Ecto neural progenitor cell (in vitro differentiated cells): ENCODE measurements around the gene FIGNL2.
"Not testable (repeated sequence)": the region's sequence is repeated elsewhere in the genome, so short reads cannot be mapped to it uniquely, and the experiment has no call there.

Source experiments
- DNase-seq: peaks from one replicate; pipeline ENCODE4 v3.0.0-alpha.2; 2018; ENCODE audit warnings: low spot score

FIGNL2 gene

DNA sequence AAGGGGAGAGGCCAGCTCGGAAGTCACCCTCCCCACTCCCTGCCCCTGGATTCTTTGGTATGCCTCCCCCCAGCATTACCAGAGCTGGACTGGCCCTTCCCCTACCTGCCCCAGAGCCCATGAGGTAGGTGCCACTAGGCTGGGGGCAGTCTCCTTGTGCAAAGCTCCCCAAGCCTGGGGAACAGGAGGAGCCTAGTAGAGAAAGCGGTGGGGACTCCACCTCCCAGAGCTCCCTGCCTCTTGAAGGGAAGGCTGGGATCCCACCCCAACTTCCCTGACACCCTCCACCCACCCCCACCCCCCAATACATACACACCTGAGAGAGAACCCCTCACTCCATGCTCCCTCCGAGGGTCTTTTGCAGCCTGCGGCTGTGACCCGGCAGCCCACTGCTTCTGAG is 30.4 kb downstream of the FIGNL2 start:
- no peak for DNase-seq

DNA sequence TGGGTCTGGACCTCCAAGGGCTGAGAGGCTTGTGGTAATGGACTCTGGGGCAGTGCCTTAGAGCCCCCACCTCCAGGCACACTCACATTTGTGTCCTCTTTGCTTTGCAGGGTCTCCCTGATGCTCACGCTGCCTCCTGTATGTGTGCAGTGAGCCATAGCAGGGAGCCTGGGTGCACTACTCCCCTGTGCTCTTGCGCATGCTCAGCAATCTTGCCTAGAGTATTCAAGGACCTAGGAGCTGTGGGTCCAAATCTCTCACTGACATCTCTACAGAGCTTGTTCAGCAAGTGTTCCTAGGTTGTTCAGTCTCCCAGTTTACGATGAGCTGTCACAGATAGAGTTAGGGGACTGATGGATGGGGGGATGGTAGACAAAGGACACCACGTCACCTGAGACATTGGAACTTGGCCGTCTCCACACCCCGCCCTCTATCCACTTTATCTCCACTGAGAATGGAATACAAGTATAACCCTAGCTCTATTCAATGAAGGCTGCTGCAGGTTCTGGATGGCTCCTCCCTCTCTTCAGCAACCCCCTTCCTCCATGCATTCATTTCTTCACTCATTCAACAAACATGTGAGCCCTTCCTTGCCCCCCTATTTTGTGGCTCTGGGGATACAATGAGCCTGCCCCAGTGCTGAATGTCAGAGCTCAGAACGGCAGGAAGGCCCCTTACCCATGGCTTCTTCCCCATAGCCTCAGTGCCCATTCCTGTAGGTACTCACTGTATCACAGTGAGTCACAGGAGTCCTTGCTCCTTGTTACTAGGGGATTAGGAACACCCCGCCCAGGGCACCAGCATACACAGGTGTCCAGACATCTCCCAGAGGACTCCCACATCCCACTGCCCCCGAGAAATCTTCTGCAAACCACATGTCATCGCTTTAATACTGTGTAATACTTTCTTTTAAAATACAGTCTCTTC is 31.2 kb downstream of the FIGNL2 start:
- DNase-seq, result no peak

DNA sequence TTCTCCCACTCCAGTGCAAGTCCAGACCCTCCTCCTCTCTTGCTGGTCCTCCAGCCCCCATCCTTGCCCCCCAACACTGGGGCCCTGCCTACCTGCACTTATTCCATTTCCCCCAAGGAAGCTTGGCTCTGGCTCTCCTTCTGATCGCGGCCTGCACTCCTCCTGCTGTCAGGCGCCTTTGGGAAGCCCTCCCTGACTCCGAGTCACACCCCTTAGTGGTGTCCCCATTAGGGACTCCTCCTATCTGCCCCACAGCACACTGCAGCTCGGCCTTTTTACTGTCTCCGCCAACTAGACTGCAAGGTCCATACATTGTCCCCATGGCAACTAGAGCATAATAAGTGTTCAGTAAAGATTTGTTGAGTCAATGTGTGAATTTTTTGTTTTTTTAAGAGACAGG is 32.9 kb downstream of the FIGNL2 start:
- no peak for DNase-seq

DNA sequence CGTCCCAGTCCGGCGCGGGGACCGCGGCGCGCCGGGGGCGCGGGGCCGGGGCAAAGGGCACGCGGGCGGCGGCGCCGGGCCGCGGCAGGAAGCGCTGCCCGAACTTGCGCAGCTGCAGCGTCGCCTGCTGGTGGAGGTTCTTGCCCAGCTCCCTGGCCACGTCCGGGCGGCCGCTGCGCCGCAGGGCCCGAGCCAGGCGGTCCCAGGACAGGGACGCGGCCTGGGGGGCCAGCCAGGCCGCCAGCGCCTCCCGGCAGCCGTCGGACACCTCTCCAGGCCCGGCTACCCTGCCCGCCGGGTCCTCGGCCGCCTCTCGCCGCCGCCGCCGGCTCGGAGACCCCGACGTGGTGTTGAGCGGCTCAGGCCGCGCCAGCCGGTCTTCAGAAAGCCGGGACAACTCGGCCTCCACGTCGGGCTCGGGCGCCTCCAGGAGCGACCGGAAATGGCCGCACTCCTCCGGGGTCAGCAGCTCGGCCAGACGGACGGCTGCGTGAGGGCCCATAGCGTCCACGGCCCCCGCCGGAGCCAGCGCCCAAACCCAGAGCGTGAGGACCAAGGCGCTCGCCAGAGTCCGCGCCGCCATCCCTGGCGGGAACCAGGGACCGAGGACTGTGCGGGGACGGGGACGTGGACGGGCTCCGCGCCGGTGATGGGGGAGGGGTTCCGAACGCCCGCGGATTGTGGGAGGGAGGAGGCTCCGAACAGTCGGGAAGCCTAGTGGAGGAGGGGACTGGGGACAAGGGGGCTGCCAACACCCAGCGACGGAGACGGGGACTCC is 34.0 kb downstream of the FIGNL2 start:
- peak; percentile 93 for DNase-seq

DNA sequence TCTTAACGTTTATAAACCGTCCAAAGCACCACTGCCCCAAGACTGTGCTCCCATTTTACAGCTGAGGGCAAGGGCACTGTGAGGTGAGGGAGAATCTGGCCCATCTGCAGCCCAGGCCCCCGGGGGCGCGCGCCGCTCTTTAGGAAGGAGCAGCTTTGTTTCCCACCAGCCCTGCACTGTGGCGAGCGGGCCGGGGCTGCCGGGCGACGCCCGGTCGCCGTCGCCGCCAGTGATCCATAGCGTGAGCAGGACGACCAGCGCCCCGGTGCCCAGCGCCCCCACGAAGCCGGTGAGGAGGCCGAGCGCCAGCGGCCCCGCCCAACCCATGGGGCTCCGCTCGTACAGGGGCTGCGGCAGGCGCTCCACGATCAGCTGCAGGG is 34.6 kb downstream of the FIGNL2 start:
- no peak for DNase-seq

DNA sequence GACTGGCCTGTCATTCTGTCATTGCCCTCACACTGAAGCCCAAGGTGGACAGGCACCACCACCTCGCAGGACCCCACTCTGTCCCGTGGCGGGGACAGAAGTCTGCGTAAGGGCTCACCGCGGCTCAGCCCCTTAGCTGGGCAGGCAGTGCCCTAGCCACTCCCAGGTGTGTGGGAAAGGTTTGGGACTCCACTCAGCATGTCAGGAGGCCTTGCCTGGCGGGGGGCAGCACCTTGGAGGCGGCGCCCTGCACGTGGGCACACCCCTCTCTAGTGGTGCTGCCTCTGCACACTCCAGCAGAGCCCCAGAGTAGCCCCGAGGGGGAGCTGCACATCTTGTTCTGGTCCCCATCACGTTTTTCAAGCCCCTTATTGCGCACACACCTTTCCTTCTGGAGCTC is 35.6 kb downstream of the FIGNL2 start:
- DNase-seq, result no peak

- no peak for DNase-seq
These were observed 37.0 kb downstream of the FIGNL2 start for GRCh38 chr12:51811203-51812202.

- DNase-seq, result no peak
These were observed 39.3 kb downstream of the FIGNL2 start for GRCh38 chr12:51809193-51809592.

- no peak for DNase-seq
These were observed 41.6 kb downstream of the FIGNL2 start for GRCh38 chr12:51806896-51807295.

GRCh38 chr12:51801027-51801426 is 47.5 kb downstream of the FIGNL2 start:
- no peak for DNase-seq

GRCh38 chr12:51798501-51798900 is 50.0 kb downstream of the FIGNL2 start:
- DNase-seq, result no peak

GRCh38 chr12:51798051-51798450 is 50.5 kb downstream of the FIGNL2 start:
- not testable (repeated sequence) for DNase-seq

DNA sequence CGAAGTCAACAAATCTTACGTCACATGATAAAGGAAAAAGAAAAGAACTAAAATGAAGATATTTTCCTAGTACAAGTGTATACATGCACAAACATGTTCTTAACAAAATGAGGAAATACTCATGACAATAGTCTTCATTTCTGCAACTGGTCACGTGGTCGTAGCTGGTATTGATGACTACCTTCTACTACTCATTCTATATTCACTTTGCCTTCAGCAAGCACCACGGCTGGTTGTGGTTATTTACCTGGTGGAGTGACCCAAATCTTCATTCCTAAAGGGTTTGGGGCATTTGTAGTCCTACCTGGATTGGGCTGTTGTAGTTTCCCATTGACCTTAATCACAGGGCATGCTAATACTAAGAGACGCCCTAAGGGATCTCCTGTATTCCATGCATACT is 51.2 kb downstream of the FIGNL2 start:
- no peak for DNase-seq

DNA sequence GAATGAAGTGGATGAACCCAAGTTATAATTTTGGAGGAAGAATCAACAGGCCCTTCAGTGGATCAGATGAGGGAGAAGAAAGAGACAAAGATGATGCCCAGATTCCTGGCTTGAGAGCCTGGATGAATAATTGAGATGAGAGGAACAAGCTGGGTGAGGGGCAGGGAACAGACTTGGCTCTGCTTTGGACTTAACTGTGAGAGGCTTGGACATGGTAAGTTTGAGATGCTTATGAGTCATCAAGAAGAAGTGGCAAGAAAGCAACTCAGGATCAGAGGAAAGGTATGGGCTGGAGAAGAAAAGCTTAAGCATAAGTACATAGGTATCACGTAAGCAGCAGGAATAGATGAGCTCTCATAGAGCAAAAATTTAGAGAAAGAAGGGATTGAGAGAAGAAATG is 55.3 kb downstream of the FIGNL2 start:
- DNase-seq, result no peak

DNA sequence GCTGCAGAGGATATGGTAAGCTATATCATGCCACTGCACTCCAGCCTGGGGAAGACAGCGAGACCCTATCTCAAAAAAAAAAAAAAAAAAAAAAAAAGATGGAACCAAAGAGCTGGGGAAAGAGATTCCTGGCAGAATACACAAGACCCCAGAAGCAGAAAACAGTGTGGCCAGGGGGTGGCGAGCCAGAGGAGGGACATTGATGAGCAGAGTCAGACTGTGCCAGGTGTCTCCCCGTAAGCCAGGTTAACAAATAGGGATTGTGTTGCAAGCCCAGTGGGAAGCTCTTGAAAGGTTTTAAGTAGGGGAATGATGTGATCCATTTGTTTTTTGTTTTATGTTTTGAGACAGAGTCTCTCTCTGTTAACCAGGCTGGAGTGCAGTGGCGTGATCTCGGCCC is 56.1 kb downstream of the FIGNL2 start:
- DNase-seq, result no peak

DNA sequence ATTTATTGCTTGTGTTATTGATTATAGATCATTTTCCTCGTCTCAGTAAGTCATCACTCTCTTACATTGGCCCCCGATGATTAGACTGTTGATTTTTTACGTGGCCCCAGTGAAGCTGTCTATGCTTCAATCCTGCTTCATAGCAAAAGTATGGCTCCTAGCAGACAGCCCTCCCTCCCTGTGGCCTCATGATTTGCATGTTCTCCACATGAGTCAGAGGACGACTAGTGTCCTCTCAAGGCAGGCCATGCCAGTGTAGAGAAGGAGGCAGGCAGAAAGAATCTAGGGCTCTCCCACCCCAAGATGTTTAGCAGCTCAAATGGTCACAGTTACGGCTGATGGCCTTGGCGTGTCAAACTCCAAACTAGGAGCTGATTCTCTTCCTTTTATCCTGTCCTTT is 59.6 kb downstream of the FIGNL2 start:
- DNase-seq, result no peak

DNA sequence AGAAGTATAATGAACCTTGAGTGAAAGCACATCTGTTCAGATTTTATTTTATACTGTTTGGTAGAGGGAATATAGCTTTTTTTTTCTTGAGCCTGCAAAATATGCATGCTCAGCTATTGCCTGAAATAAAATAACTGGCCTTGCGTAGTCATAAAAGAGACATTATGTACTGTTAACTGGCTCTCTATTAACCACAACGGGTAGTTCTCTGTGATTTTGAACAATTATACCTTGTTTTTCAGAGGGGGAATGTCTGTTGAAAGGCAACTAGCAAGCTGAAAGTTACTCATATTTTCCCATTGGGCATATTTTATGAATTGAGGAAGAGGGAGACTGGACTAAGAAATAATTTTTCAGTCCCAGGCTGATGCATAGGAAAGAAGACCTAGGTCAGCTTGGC is 62.6 kb downstream of the FIGNL2 start:
- no peak for DNase-seq

DNA sequence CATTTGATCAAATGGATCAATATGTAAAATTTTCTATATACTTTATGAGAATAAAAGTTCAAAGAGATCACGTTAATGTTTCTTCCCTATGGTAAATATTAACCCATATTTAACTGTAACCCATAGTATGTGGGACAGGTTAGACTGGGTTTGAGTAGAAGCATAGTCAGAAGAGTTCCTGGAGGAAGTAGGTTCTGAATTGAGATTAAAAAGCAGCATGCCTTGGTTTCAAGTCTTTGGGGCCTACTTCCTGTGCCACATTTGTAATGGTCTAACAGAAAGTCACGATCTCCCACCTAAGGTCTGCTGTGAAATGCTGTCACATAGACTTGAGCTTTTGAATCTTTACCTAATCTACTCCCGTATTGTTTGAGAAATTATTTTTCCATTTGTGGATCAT is 63.8 kb downstream of the FIGNL2 start:
- no peak for DNase-seq

GRCh38 chr12:51779876-51780275 is 68.6 kb downstream of the FIGNL2 start:
- DNase-seq, result no peak

GRCh38 chr12:51777973-51778372 is 70.5 kb downstream of the FIGNL2 start:
- DNase-seq, result no peak

DNA sequence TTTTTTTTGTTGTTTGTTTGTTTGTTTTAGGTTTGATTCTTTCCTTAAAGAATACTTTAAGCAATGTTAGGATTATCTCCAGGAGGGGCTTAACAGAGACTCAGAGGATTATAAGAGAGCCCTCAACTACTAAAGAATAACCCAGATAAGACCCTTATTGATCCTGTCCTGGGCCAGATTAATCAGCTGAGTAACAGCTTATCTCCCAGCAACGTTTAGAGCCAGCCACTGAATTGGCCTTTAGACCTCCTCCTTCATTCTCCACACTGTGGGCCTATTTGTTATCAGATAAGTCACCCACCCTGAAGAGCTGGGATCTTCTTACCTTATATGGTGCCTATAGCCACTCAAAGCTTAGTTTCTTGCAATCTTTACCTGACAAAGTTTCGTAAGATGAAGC is 71.1 kb downstream of the FIGNL2 start:
- no peak for DNase-seq

GRCh38 chr12:51774933-51775332 is 73.6 kb downstream of the FIGNL2 start:
- DNase-seq, result no peak
